MCF 10A (cell line): ENCODE results near the gene DGKI. TPM values are rescaled to one million over a fixed set of nuclear protein-coding genes. Genes with fewer than 3 reads are reported as not detected.

ENCODE experiments used
- BruUV-seq: library from RNA; stranded (reverse); fragments of 400-500 nt; replicated peaks from 2 replicates; lab custom pipeline; 2021; lab: Mats Ljungman, UMichigan
- CTCF ChIA-PET: fragments of 300-600 bp; sonication (Branson Sonifier 250); formaldehyde crosslinking; extraction: SDS; loops from one replicate; lab custom pipeline; 2021; ENCODE audit warnings: antibody characterized with exemption, inconsistent platforms; lab: Yijun Ruan, JAX
- POLR2A ChIA-PET: fragments of 300-600, 350-650 bp; sonication (Branson Sonifier 250); formaldehyde crosslinking; extraction: SDS; loops from one replicate; lab custom pipeline; 2020; ENCODE audit warnings: antibody characterized with exemption, inconsistent platforms; lab: Yijun Ruan, JAX
- DNase-seq: peaks from one replicate; pipeline ENCODE4 v3.0.0-alpha.2; 2018; ENCODE audit not compliant: unreplicated experiment
- H3K27ac Mint-ChIP-seq: one replicate; pipeline ENCODE4 v1.8.0; 2022; ENCODE audit warnings: mild to moderate bottlenecking, low read depth, mixed read lengths; ENCODE audit not compliant: unreplicated experiment
- H3K27me3 Mint-ChIP-seq: one replicate; pipeline ENCODE4 v1.8.0; 2022; ENCODE audit warnings: mixed read lengths; ENCODE audit not compliant: insufficient read depth, unreplicated experiment
- H3K36me3 Mint-ChIP-seq: one replicate; pipeline ENCODE4 v1.8.0; 2022; ENCODE audit warnings: mild to moderate bottlenecking, moderate library complexity, mixed read lengths; ENCODE audit not compliant: insufficient read depth, unreplicated experiment
- H3K4me1 Mint-ChIP-seq: one replicate; pipeline ENCODE4 v1.8.0; 2022; ENCODE audit warnings: mixed read lengths; ENCODE audit not compliant: insufficient read depth, unreplicated experiment
- H3K4me3 Mint-ChIP-seq: one replicate; pipeline ENCODE4 v1.8.0; 2022; ENCODE audit warnings: mild to moderate bottlenecking, moderate library complexity, mixed read lengths; ENCODE audit not compliant: unreplicated experiment
- H3K9me3 Mint-ChIP-seq: one replicate; pipeline ENCODE4 v1.8.0; 2022; ENCODE audit warnings: mixed read lengths; ENCODE audit not compliant: unreplicated experiment
- CTCF ChIP-seq: fragments of 200-600 bp; IDR thresholded peaks from one replicate; pipeline ENCODE4 v1.8.0; 2022; ENCODE audit warnings: antibody characterized with exemption, mild to moderate bottlenecking; ENCODE audit not compliant: unreplicated experiment
- intact Hi-C: fragments of 100-400 bp; cut with micrococcal nuclease; formaldehyde crosslinking; loops from 2 replicates; pipeline ENCODE4 v1.14.1; 2022
- total RNA-seq: library from RNA; stranded (reverse); gene quantifications from 2 replicates; pipeline ENCODE4 v1.2.3, GENCODE V29; 2022

The DGKI gene
- total RNA-seq, 1 experiment from 2014 or later, result 1.4 TPM

- peaks cover 38% of the 10 kb centered on the region for H3K4me1 Mint-ChIP-seq
- ChIA-PET POLR2A (interaction anchor here (0.7 to 1.7 kb wide), 5 partner anchors 9 to 227 kb away, joined by 3 to 5 read pairs (median 3); no protein-coding TSS in a partner anchor), CTCF (interaction anchor here (1.1 to 9.0 kb wide), 2 partner anchors 22 to 226 kb away, joined by 3 to 53 read pairs; no protein-coding TSS in a partner anchor)
- peak overlapping the region; percentile 52 for H3K27ac Mint-ChIP-seq
- no peaks in the 10 kb centered on the region for H3K9me3 Mint-ChIP-seq
- no TSS peak for BruUV-seq
- DNase-seq, result no peak
- H3K36me3 Mint-ChIP-seq, result peaks cover 61% of the 10 kb centered on the region
- no peak for TF ChIP-seq CTCF
- H3K27me3 Mint-ChIP-seq, result no peaks in the 10 kb centered on the region
- H3K4me3 Mint-ChIP-seq, result no peak overlapping the region
- intact Hi-C loops, result loop anchor here (1.0 kb wide), 1 partner anchor 225 kb away; no protein-coding TSS in a partner anchor
Measured at GRCh38 chr7:137881607-137882260, 35.0 kb upstream of the DGKI start.

- ChIA-PET CTCF (interaction anchor here (0.7 to 9.0 kb wide), 10 partner anchors 12 to 786 kb away, joined by 3 to 53 read pairs (median 3); no protein-coding TSS in a partner anchor), POLR2A (interaction anchor here (1.3 to 1.7 kb wide), 2 partner anchors 13 to 210 kb away, joined by 3 read pairs; no protein-coding TSS in a partner anchor)
- TF ChIP-seq CTCF, result no peak
- Mint-ChIP-seq H3K4me3 (no peak overlapping the region), H3K27ac (peak overlapping the region; percentile 62), H3K4me1 (peaks cover 31% of the 10 kb centered on the region), H3K9me3 (no peaks in the 10 kb centered on the region), H3K36me3 (peaks cover 56% of the 10 kb centered on the region), H3K27me3 (no peaks in the 10 kb centered on the region)
- BruUV-seq, result no TSS peak
- peak; percentile 91 for DNase-seq
- intact Hi-C loops, result no loop called here
Measured at GRCh38 chr7:137880432-137880831, 33.7 kb upstream of the DGKI start.

- TF ChIP-seq CTCF, result no peak
- no peaks in the 10 kb centered on the region for H3K27me3 Mint-ChIP-seq
- peaks cover 31% of the 10 kb centered on the region for H3K4me1 Mint-ChIP-seq
- peaks cover 52% of the 10 kb centered on the region for H3K36me3 Mint-ChIP-seq
- no TSS peak for BruUV-seq
- ChIA-PET POLR2A (interaction anchor here (0.6 to 1.3 kb wide), 2 partner anchors 179 to 209 kb away, joined by 3 read pairs; no protein-coding TSS in a partner anchor), CTCF (interaction anchor here (0.5 to 9.0 kb wide), 7 partner anchors 13 to 253 kb away, joined by 3 to 53 read pairs (median 3); no protein-coding TSS in a partner anchor)
- DNase-seq, result no peak
- intact Hi-C loops, result no loop called here
- H3K9me3 Mint-ChIP-seq, result no peaks in the 10 kb centered on the region
- peak overlapping the region; percentile 64 for H3K27ac Mint-ChIP-seq
- no peak overlapping the region for H3K4me3 Mint-ChIP-seq
Measured at GRCh38 chr7:137879357-137880158, 32.8 kb upstream of the DGKI start.
